ENCODE measurements around the gene ZRANB3.

The ZRANB3 gene

GRCh38 chr2:135175177-135175576, 355.8 kb downstream of the ZRANB3 start:
- DNase-seq (ENCODE audit: low read depth in 2 of 2) = no peak

GRCh38 chr2:135174810-135175093, 356.3 kb downstream of the ZRANB3 start:
- DNase-seq (ENCODE audit: low read depth in 2 of 2) = no peak

DNA sequence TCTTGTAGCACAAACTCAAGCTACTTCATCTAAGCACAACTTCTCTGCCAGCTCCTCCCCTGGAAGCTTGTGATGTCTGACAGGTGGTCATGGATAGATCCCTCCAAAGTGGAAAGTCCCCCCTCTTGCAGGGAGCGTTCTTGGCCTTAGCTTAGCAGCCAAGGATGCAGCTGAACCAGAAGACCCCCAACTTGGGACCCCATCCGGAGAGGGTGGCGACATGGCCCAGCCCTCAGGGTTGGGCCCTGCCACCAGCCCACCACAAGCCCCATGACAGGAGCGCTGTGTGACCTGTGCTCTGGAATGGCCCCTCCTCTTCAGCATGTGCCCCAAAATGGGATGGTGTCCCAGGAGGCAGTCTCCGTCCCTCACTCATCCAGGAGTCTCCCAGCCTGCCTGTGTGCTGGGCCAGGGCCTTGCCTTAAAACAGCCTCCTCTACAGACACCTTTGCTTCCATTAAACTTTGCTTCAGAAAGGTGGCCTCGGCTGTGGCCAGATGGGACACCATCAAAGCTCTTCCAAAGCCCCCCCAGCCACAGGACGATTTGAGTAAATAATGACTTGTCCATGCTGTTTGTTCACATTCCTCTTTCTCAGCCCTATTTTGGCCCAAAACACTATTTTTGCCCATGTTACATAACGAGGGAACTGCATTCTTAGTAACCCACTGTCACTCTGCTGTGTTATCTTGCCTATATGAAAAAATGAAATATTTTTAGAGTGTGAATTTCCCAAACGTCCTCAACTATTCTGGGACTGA, 356.8 kb downstream of the ZRANB3 start:
- no peak for DNase-seq (ENCODE audit: low read depth in 2 of 2)

- DNase-seq (ENCODE audit: low read depth in 2 of 2) = no peak
Measured at GRCh38 chr2:135169900-135170753, 360.9 kb downstream of the ZRANB3 start.

- DNase-seq (ENCODE audit: low read depth in 2 of 2) = no peak
Measured at GRCh38 chr2:135168204-135168856, 362.7 kb downstream of the ZRANB3 start.

GRCh38 chr2:135167273-135167672, 363.7 kb downstream of the ZRANB3 start:
- no peak for DNase-seq (ENCODE audit: low read depth in 2 of 2)

DNA sequence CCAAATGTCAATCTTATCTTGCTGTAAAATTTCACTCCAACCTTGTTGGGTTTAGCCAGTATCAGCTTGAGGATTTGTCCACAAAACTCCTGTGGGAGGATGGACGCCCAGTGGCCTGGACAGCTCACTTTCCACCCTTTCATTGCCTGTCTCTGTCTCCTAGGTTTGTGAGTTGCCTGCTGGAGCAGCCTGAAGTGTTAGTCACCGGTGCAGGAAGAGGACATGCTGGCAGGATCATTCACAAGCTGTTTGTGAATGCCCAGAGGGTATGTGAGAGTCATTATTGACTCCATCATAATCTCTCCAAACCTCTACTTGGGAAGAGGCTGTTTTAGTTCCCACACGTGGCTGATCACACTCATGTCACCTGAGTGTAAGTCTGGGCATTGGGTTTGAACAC, 366.6 kb downstream of the ZRANB3 start:
- DNase-seq (ENCODE audit: low read depth in 2 of 2) = no peak

- DNase-seq (ENCODE audit: low read depth in 2 of 2) = no peak
Measured at GRCh38 chr2:135163901-135164300, 367.1 kb downstream of the ZRANB3 start.

GRCh38 chr2:135163306-135163705, 367.7 kb downstream of the ZRANB3 start:
- no peak for DNase-seq (ENCODE audit: low read depth in 2 of 2)

GRCh38 chr2:135162786-135163185, 368.2 kb downstream of the ZRANB3 start:
- no peak for DNase-seq (ENCODE audit: low read depth in 2 of 2)

- no peak for DNase-seq (ENCODE audit: low read depth in 2 of 2)
Measured at GRCh38 chr2:135162377-135162776, 368.6 kb downstream of the ZRANB3 start.

DNA sequence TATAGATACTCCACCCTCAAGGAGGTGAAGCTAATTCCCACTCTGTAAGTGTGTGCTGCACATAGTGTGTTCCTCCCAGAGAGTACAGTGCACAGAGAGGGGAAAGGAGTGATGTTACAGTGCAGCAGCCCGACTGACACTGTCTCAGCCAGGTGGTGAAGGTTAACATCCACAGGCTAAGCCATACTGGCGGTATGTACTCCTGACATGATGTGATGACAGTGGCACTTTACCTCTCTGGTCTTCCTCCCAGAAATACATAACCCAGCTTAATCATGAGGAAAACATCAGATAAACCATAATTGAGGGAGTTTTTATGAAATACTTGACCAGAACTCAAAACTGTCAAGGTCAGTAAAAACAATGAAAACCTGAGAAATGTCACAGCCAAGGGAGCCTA, 371.8 kb downstream of the ZRANB3 start:
- DNase-seq (ENCODE audit: low read depth in 2 of 2) = no peak

- no peak for DNase-seq (ENCODE audit: low read depth in 2 of 2)
Measured at GRCh38 chr2:135157856-135158255, 373.2 kb downstream of the ZRANB3 start.

- DNase-seq (ENCODE audit: low read depth in 2 of 2) = no peak
Measured at GRCh38 chr2:135154962-135155361, 376.1 kb downstream of the ZRANB3 start.

- DNase-seq (ENCODE audit: low read depth in 2 of 2) = no peak
Measured at GRCh38 chr2:135152361-135152760, 378.7 kb downstream of the ZRANB3 start.

DNA sequence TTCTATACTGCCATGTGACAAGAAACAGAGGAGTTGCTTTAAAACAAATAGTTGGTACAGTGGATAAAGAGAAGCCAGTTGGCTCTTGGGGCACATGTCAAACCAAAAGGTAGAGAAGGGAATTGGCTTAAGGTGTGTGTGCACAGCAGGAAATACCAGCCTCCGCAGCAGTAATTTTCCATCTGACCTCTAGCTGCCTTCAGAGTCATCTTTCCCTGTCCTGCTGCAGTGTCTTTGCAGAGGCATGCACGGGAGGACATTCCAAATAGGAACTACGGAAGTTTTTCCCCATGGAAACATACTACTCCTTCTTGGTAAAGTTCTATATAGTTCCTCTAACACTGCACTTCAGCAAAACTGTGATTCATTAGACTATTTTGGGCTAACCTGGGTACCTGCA, 379.4 kb downstream of the ZRANB3 start:
- DNase-seq (ENCODE audit: low read depth in 2 of 2) = no peak

DNA sequence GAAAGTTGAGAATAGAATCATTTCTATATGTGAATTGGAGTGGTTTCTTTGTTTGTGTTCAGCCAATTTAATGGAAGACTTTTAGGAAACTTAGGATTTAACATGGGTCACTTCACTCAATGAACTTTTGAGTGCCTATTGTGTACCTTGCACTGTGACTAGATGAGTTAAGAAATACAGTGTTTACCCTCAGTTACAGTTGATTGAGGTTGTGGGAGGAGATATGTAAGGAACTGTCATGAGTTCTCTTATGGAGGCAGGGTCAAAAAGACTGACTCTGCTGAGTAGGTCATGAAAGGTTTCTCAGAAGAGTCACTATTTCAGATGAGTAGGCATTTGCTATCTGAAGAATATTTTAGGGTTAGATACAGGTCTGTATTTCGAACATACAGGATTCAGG, 380.3 kb downstream of the ZRANB3 start:
- DNase-seq (ENCODE audit: low read depth in 2 of 2) = no peak

DNA sequence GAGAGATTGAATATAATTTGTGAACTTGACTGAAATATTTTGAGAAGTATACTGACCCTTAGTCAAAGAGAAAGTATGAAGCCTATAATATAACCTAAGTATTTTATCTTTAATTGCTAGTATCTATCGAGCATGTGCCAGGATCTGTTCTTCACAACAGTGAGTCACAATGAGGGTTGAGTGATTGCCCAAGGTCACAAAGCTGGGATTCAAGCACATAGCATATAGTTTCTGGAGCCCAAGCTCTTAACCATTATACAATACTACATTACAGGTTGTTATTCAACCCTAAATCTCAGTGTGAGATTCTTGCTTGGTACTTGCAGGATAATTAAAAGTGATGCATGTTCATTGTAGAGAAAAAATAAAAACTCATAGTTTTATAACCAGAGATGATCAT, 381.8 kb downstream of the ZRANB3 start:
- DNase-seq (ENCODE audit: low read depth in 2 of 2) = no peak

- DNase-seq (ENCODE audit: low read depth in 2 of 2) = no peak
Measured at GRCh38 chr2:135144343-135144742, 386.7 kb downstream of the ZRANB3 start.

- DNase-seq (ENCODE audit: low read depth in 2 of 2) = no peak
Measured at GRCh38 chr2:135142323-135142722, 388.7 kb downstream of the ZRANB3 start.

DNA sequence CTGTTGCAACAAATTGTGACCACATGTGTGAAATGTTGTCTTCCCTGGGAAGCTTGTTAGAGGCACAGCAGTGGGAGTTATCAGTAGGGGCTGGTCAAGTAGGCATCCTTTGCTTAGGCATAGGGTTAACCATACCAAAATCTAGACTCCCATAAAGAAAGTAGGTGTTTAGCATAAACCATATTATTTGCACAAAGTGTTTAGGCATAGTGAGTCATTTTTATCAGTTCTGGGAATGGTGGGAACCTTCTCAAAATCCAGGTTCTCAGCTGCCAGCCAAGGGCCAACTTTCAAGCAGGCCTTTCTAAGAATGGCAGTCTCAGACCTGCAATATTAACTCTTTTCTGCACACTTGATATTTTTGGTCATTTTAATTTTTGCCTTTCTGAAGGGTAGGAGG, 390.4 kb downstream of the ZRANB3 start:
- DNase-seq (ENCODE audit: low read depth in 2 of 2) = no peak

- no peak for DNase-seq (ENCODE audit: low read depth in 2 of 2)
Measured at GRCh38 chr2:135132314-135132713, 398.7 kb downstream of the ZRANB3 start.

- no peak for DNase-seq (ENCODE audit: low read depth in 2 of 2)
Measured at GRCh38 chr2:135130751-135131150, 400.3 kb downstream of the ZRANB3 start.
